GM11168 (cell line): ENCODE data around the gene CACNA1A.
"Not testable (repeated sequence)": the region's sequence is repeated elsewhere in the genome, so short reads cannot be mapped to it uniquely, and the experiment has no call there.

Source experiments
- in situ Hi-C: fragments of 300-500 bp; cut with MboI; formaldehyde crosslinking; loops from one replicate; pipeline ENCODE4 v1.12.0; 2022; ENCODE audit warnings: low sequenced_read_pairs; ENCODE audit not compliant: unreplicated experiment

CACNA1A gene

GRCh38 chr19:13284929-13285928 is 221.1 kb downstream of the CACNA1A start:
- in situ Hi-C loops = loop anchor here (5.0 to 25.0 kb wide), 2 partner anchors 137 to 577 kb away; no protein-coding TSS in a partner anchor

GRCh38 chr19:13283871-13284270 is 222.4 kb downstream of the CACNA1A start:
- in situ Hi-C loops = loop anchor here (5.0 to 25.0 kb wide), 2 partner anchors 138 to 578 kb away; no protein-coding TSS in a partner anchor

GRCh38 chr19:13282486-13283065 is 223.7 kb downstream of the CACNA1A start:
- in situ Hi-C loops = loop anchor here (5.0 to 25.0 kb wide), 2 partner anchors 140 to 580 kb away; no protein-coding TSS in a partner anchor

- in situ Hi-C loops = loop anchor here (5.0 to 25.0 kb wide), 2 partner anchors 141 to 581 kb away; no protein-coding TSS in a partner anchor
These were observed 224.6 kb downstream of the CACNA1A start for GRCh38 chr19:13281567-13282291.

GRCh38 chr19:13277104-13277809 is 229.0 kb downstream of the CACNA1A start:
- in situ Hi-C loops = loop anchor here (10.0 to 25.0 kb wide), 2 partner anchors 318 to 585 kb away; no protein-coding TSS in a partner anchor

GRCh38 chr19:13275016-13275722 is 231.1 kb downstream of the CACNA1A start:
- in situ Hi-C loops = loop anchor here (10.0 to 25.0 kb wide), 2 partner anchors 320 to 587 kb away; no protein-coding TSS in a partner anchor

- in situ Hi-C loops = loop anchor here (10.0 kb wide), 1 partner anchor 324 kb away; no protein-coding TSS in a partner anchor
These were observed 235.7 kb downstream of the CACNA1A start for GRCh38 chr19:13270514-13271105.

- in situ Hi-C loops = loop anchor here (5.0 kb wide), 1 partner anchor 78 kb away; no protein-coding TSS in a partner anchor
These were observed 236.9 kb downstream of the CACNA1A start for GRCh38 chr19:13269348-13269747.

GRCh38 chr19:13267889-13268288 is 238.4 kb downstream of the CACNA1A start:
- in situ Hi-C loops = loop anchor here (5.0 kb wide), 1 partner anchor 79 kb away; no protein-coding TSS in a partner anchor

GRCh38 chr19:13267131-13267530 is 239.1 kb downstream of the CACNA1A start:
- in situ Hi-C loops = loop anchor here (5.0 kb wide), 1 partner anchor 80 kb away; no protein-coding TSS in a partner anchor

- in situ Hi-C loops = loop anchor here (5.0 kb wide), 1 partner anchor 60 kb away; no protein-coding TSS in a partner anchor
These were observed 243.8 kb downstream of the CACNA1A start for GRCh38 chr19:13262450-13262849.

GRCh38 chr19:13260883-13261653 is 245.2 kb downstream of the CACNA1A start:
- in situ Hi-C loops = loop anchor here (5.0 kb wide), 1 partner anchor 59 kb away; no protein-coding TSS in a partner anchor

- in situ Hi-C loops = no loop called here
These were observed 249.4 kb downstream of the CACNA1A start for GRCh38 chr19:13256918-13257317.

GRCh38 chr19:13256398-13256797 is 249.9 kb downstream of the CACNA1A start:
- in situ Hi-C loops = not testable (repeated sequence)

GRCh38 chr19:13255719-13256059 is 250.6 kb downstream of the CACNA1A start:
- in situ Hi-C loops = no loop called here

- in situ Hi-C loops = no loop called here
These were observed 251.1 kb downstream of the CACNA1A start for GRCh38 chr19:13255041-13255718.
